Activated CD8-positive, alpha-beta memory T cell treated with anti-CD3 and anti-CD28 coated beads for 24 hours (primary cell): ENCODE results near the gene ODF2.
A peak's percentile ranks its signal among the peaks of the same experiment; 100 is the strongest.
"Not testable (repeated sequence)": the region's sequence is repeated elsewhere in the genome, so short reads cannot be mapped to it uniquely, and the experiment has no call there.

ENCODE experiments used
- DNase-seq: peaks from one replicate; pipeline ENCODE4 v3.0.0-alpha.2; 2020

The ODF2 gene

GRCh38 chr9:128455849-128456612 lies at the start of gene ODF2:
Gene ODF2 (plus strand): TSS chr9:128456006. CDS start chr9:128456092, 86 bp downstream.
- peak; percentile 99 for DNase-seq

GRCh38 chr9:128406848-128407391 lies 48.9 kb upstream of the ODF2 start:
- DNase-seq = no peak

DNA sequence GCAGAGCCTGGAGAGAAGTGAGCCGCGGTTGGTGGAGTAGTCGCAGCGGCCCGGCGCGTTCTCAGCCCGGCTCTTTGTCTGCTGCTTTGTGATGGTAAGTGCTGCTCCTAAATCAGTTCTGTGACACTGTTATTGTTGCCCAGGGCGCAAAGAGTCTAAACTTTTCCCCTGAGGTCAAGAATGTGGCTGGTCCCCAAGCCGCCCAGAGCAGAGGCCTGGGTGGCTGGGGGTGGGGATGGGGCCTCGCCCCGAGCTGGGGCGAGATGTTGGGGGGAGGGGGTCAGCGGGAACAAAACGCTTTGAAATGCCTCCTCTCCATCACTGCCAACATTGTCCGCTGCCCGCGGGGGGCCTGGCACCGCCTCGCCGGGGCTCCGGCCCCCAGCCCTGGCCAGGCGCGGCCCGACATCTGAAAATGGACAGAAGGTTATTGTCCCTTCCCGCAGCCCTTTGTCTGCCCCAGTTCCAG lies 46.8 kb upstream of the ODF2 start:
- DNase-seq = no peak

GRCh38 chr9:128409450-128409849 lies 46.4 kb upstream of the ODF2 start:
- no peak for DNase-seq

GRCh38 chr9:128409978-128410377 lies 45.8 kb upstream of the ODF2 start:
- DNase-seq = no peak

DNA sequence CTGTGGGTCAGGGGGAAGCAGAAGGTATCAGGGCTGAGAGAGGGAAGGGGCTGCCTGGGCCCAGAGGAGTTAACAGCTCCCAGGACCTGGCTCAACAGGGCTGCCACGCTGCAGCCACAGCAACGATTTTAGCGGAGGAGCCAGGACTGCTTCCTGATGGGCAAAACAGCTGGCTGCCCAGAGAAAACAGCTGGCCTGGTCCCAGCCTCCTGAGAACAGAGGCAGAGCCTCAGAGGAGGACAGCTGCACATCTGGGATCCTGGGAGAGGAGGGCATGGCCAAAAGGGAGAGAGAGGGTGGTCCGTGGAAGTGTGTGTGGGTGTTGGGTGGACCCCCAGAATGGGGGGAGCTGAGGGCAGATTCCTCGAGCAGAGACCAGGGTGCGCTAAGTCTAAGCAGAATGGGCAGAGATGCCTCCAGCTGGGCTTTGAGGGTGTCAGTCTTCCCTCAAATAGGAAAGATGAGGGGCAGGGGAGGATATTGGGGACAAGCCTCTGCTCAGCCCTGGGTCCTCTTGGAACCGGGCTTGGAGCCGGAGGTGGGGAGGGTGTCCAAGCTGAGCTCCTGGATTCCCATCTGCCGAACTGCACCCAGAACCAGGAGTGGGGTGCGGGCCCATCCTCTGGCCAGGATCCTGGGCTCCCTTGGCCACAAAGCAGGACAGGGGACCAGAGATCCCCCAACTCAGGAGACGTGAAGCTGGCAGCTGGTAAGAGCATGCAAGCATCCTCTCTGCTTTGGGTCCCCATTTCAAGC lies 44.3 kb upstream of the ODF2 start:
- no peak for DNase-seq

- DNase-seq = peak; percentile 74
Measured at GRCh38 chr9:128412120-128412790, 43.6 kb upstream of the ODF2 start.

DNA sequence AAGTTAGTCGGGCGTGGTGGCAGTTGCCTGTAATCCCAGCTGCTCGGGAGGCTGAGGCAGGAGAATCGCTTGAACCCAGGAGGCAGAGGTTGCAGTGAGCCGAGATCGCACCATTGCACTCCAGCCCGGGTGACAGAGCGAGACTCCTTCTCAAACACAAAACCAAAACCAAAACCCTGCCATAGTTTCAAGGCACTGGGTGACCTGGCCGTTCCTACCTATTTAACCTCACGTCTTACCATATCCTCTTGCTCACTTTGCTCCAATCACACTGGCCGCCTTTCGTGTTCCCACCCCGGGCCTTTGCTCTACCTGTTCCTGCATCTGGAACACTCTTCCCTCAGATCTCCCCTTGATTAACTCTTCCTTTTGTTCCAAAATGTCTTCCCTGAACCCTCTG lies 42.1 kb upstream of the ODF2 start:
- not testable (repeated sequence) for DNase-seq

GRCh38 chr9:128414461-128414860 lies 41.3 kb upstream of the ODF2 start:
- DNase-seq = no peak

- no peak for DNase-seq
Measured at GRCh38 chr9:128415281-128415680, 40.5 kb upstream of the ODF2 start.

- DNase-seq = no peak
Measured at GRCh38 chr9:128416014-128416413, 39.8 kb upstream of the ODF2 start.

DNA sequence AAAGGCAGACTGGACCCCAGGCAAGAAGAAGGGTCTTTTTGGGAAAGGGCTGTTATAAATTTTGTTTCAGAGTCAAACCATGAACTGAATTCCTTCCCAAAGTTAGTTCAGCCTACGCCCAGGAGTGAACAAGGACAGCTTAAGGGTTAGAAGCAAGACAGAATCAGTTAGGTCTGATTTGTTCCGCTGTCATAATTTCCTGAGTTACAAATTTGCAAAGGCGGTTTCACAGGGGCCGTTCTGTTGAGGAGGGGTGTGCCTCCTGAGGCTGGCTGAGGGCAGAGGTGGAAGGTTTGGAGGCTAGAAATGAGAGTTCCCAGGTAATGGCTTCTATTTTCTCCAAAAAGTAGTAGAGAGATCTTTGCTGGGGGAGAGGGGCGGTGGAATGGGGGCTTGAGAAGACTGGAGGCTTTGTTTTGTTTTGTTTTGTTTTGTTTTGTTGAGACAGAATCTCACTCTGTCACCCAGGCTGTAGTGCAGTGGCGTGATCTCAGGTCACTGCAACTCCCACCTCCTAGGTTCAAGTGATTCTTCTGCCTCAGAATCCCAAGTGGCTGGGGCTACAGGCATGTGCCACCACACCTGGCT lies 39.3 kb upstream of the ODF2 start:
- DNase-seq = no peak

- DNase-seq = peak; percentile 68
Measured at GRCh38 chr9:128419061-128419925, 36.5 kb upstream of the ODF2 start.

- peak; percentile 89 for DNase-seq
Measured at GRCh38 chr9:128420060-128420650, 35.7 kb upstream of the ODF2 start.

GRCh38 chr9:128420651-128421481 lies 34.9 kb upstream of the ODF2 start, which contains the start of gene CERCAM:
Gene CERCAM (plus strand): TSS chr9:128420857. CDS start chr9:128420878, 21 bp downstream.
- peak; percentile 80 for DNase-seq

DNA sequence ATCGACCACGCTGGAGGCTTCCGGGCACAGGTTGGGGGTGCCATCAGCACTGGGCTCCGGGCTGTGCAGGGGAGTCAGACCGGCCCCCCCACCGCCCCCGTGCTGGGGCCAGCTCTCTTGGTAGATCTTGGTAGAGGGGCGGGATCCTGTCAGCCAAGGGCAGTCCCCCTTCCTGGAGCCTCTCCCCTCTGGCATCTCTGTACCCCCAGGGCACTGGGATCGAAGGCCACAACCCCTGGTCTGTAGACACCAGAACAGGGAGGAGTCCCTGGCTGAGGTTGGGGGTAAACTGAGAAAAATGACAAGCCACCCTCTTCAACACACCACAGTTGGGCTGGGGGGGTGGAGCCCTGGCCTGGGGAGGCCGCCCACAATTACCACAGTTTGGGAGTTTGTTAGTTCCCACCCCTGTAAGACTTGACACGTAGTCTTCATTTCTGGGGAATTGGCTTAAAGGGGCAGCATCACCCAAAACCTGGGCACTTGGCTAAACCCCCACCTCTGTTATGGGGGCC lies 34.3 kb upstream of the ODF2 start:
- no peak for DNase-seq

GRCh38 chr9:128422022-128422782 lies 33.6 kb upstream of the ODF2 start:
- DNase-seq = not testable (repeated sequence)

GRCh38 chr9:128422783-128423150 lies 33.0 kb upstream of the ODF2 start:
- DNase-seq = no peak

DNA sequence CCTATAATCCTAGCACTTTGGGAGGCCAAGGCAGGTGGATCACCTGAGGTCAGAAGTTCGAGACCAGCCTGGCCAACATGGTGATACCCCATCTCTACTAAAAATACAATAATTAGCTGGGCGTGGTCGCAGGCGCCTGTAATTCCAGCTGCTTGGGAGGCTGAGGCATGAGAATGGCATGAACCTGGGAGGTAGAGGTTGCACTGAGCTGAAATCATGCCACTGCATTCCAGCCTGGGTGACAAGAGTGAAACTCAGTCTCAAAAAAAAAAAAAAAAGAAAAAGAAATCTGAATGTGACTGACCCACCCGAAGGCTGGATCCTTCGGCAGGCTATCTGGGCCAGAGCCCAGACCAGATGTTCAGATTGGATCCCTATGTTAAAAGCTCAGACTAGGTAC lies 32.5 kb upstream of the ODF2 start:
- not testable (repeated sequence) for DNase-seq
